ENCODE data around the gene HADH.

DNA sequence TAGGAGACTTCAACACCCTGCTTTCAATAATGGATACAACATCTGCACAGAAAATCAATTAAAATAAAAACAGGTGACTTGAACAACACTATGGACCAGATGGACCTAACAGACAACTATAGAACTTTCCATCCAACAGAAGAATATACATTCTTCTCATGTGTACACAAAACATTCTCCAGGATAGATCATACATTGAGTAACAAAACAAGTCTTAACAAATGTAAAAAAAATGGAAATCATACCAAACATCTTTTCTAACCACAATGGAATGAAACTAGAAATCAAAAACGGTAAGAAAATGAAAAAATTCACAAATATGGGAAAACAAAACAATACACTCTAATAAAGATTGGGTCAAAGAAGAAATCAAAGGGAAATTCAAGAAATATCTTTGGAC lies 33.7 kb upstream of the HADH start:
- TF ChIP-seq CTCF (IDR thresholded peaks at IDR 0.05) (no peak), ETV6 (CRISPR knock-in tag; IDR thresholded peaks at IDR 0.05) (no peak)
